H1 (cell line): Measurements from ENCODE around the gene TAF1B. TPM values are rescaled to one million over a fixed set of nuclear protein-coding genes. Genes with fewer than 3 reads are reported as not detected.

Source experiments
- CTCF ChIA-PET: fragments of 300-600 bp; sonication (Branson Sonifier 250); formaldehyde crosslinking; loops from one replicate; lab custom pipeline; 2021; ENCODE audit not compliant: partially characterized antibody; lab: Charles Lee
- POLR2A ChIA-PET: fragments of 300-600 bp; sonication (Branson Sonifier 250); formaldehyde crosslinking; loops from one replicate; lab custom pipeline; 2021; ENCODE audit warnings: inconsistent platforms; ENCODE audit not compliant: partially characterized antibody; lab: Charles Lee
- DNase-seq, 2 experiments: peaks; one replicate each; pipeline versions ENCODE4 v3.0.0 to v3.0.0-alpha.2; 2010 to 2022; ENCODE audit warnings: low spot score in 2 of 2, low read depth in 1 of 2, mixed read lengths in 1 of 2
- FAIRE-seq: peaks from 2 replicates; lab custom pipeline; 2011; peaks lifted over from hg19 to GRCh38; lab: Jason Lieb, UNC
- H2AFZ ChIP-seq: 2 replicates; pipeline ENCODE4 v1.8.1; 2012; ENCODE audit warnings: low read length, inconsistent platforms
- H2AK5ac ChIP-seq: 2 replicates; pipeline ENCODE4 v1.6.1; 2013; ENCODE audit warnings: low read depth, low read length
- H2BK120ac ChIP-seq: replicated peaks from 2 replicates; pipeline ENCODE3; 2013; ENCODE audit warnings: low read depth, low read length, inconsistent platforms
- H2BK12ac ChIP-seq: 2 replicates; pipeline ENCODE4 v1.6.1; 2013; ENCODE audit warnings: low read depth, low read length
- H2BK15ac ChIP-seq: 2 replicates; pipeline ENCODE4 v1.6.1; 2013; ENCODE audit warnings: low read length
- H2BK20ac ChIP-seq: 2 replicates; pipeline ENCODE4 v1.6.1; 2013; ENCODE audit warnings: low read length
- H2BK5ac ChIP-seq: 2 replicates; pipeline ENCODE4 v1.6.1; 2013; ENCODE audit warnings: low read depth, low read length
- H3K14ac ChIP-seq: 2 replicates; pipeline ENCODE4 v1.6.1; 2013; ENCODE audit warnings: inconsistent platforms; ENCODE audit not compliant: insufficient read length
- H3K18ac ChIP-seq: 2 replicates; pipeline ENCODE4 v1.6.1; 2013; ENCODE audit warnings: low read length; ENCODE audit errors: extremely low read depth
- H3K23ac ChIP-seq: 2 replicates; pipeline ENCODE4 v1.6.1; 2013; ENCODE audit warnings: inconsistent platforms; ENCODE audit not compliant: insufficient read length
- H3K23me2 ChIP-seq: 2 replicates; pipeline ENCODE4 v1.6.1; 2013; ENCODE audit warnings: low read depth, low read length
- H3K27ac ChIP-seq: 2 replicates; pipeline ENCODE4 v1.6.1; 2011; ENCODE audit warnings: low read depth, low read length, inconsistent platforms
- H3K27me3 ChIP-seq, 4 experiments: replicated peaks in 1 of 4; 1 replicate in 1 of 4; 2 replicates in 3 of 4; pipeline versions ENCODE4 v1.6.1 to v1.8.1; 2011 to 2013; ENCODE audit warnings: low read length in 3 of 4, mild to moderate bottlenecking in 3 of 4, inconsistent platforms in 2 of 4, mixed read lengths in 2 of 4, moderate library complexity in 1 of 4; ENCODE audit not compliant: control insufficient read depth in 3 of 4, insufficient read depth in 3 of 4; ENCODE audit errors: extremely low read depth in 1 of 4
- H3K36me3 ChIP-seq, 4 experiments: 2 replicates each; pipeline versions ENCODE4 v1.6.1 to v1.8.1; 2011 to 2013; ENCODE audit warnings: mild to moderate bottlenecking in 4 of 4, low read length in 3 of 4, moderate library complexity in 2 of 4, control low read depth in 1 of 4, inconsistent platforms in 1 of 4; ENCODE audit not compliant: insufficient read depth in 4 of 4, control insufficient read depth in 2 of 4
- H3K4ac ChIP-seq: replicated peaks from 2 replicates; pipeline ENCODE3; 2013; ENCODE audit warnings: low read length, low read depth, mixed read lengths, inconsistent platforms; ENCODE audit not compliant: insufficient read length
- H3K4me1 ChIP-seq, 4 experiments: replicated peaks in 1 of 4; 1 replicate in 1 of 4; 2 replicates in 3 of 4; pipeline versions ENCODE4 v1.6.1 to v1.8.1; 2011 to 2013; ENCODE audit warnings: low read length in 3 of 4, inconsistent platforms in 2 of 4, mixed read lengths in 1 of 4; ENCODE audit not compliant: insufficient read depth in 4 of 4, control insufficient read depth in 3 of 4
- H3K4me2 ChIP-seq, 2 experiments: 2 replicates each; pipeline versions ENCODE4 v1.6.1 to v1.8.1; 2011 to 2013; ENCODE audit warnings: low read depth in 2 of 2, low read length in 2 of 2, control low read depth in 1 of 2, inconsistent platforms in 1 of 2, mild to moderate bottlenecking in 1 of 2; ENCODE audit not compliant: insufficient read depth in 1 of 2
- H3K4me3 ChIP-seq, 4 experiments: fragments of 200-600, 300-600 bp in 1 of 4; sonication (generic), shearing (Covaris generic), sonication (Bioruptor Twin) in 1 of 4; 2 replicates each; pipeline versions ENCODE4 v1.5.1 to v1.8.1; 2011 to 2016; ENCODE audit warnings: low read length in 4 of 4, low read depth in 3 of 4, control low read depth in 2 of 4, inconsistent platforms in 2 of 4, mild to moderate bottlenecking in 2 of 4, mixed read lengths in 1 of 4, moderate library complexity in 1 of 4; ENCODE audit not compliant: insufficient read depth in 2 of 4; ENCODE audit errors: extremely low read depth in 1 of 4
- H3K56ac ChIP-seq: replicated peaks from 2 replicates; pipeline ENCODE3; 2013; ENCODE audit warnings: low read depth, mild to moderate bottlenecking, mixed read lengths, low read length, inconsistent platforms; ENCODE audit not compliant: insufficient read length
- H3K79me1 ChIP-seq: 2 replicates; pipeline ENCODE4 v1.6.1; 2013; ENCODE audit warnings: low read depth, low read length, control low read depth
- H3K79me2 ChIP-seq, 2 experiments: 2 replicates each; pipeline versions ENCODE4 v1.6.1 to v1.8.1; 2012 to 2013; ENCODE audit warnings: low read length in 2 of 2, mild to moderate bottlenecking in 2 of 2, inconsistent platforms in 1 of 2; ENCODE audit not compliant: insufficient read depth in 2 of 2, control insufficient read depth in 1 of 2
- H3K9ac ChIP-seq, 4 experiments: replicated peaks in 1 of 4; 1 replicate in 1 of 4; 2 replicates in 3 of 4; pipeline versions ENCODE4 v1.6.1 to v1.8.1; 2011 to 2013; ENCODE audit warnings: low read depth in 3 of 4, low read length in 3 of 4, control low read depth in 2 of 4, mild to moderate bottlenecking in 2 of 4, moderate library complexity in 2 of 4, inconsistent platforms in 1 of 4; ENCODE audit errors: extremely low read depth in 1 of 4
- H3K9me3 ChIP-seq, 2 experiments: 2 replicates each; pipeline versions ENCODE4 v1.6.1 to v1.8.1; 2012 to 2013; ENCODE audit warnings: mild to moderate bottlenecking in 2 of 2, moderate library complexity in 2 of 2, control low read depth in 1 of 2, inconsistent platforms in 1 of 2, low read depth in 1 of 2, low read length in 1 of 2, mixed read lengths in 1 of 2; ENCODE audit not compliant: insufficient read depth in 2 of 2
- H4K20me1 ChIP-seq, 2 experiments: replicated peaks in 1 of 2; 2 replicates each; pipeline versions ENCODE3 to v1.8.1; 2011 to 2013; ENCODE audit warnings: inconsistent platforms in 2 of 2, low read length in 2 of 2, mild to moderate bottlenecking in 1 of 2; ENCODE audit not compliant: insufficient read depth in 2 of 2, control insufficient read depth in 1 of 2
- H4K5ac ChIP-seq: 2 replicates; pipeline ENCODE4 v1.6.1; 2013; ENCODE audit warnings: low read length, low read depth, mixed read lengths, inconsistent platforms; ENCODE audit not compliant: insufficient read length
- H4K8ac ChIP-seq: 2 replicates; pipeline ENCODE4 v1.8.0; 2013; ENCODE audit warnings: mild to moderate bottlenecking, moderate library complexity, low read length, inconsistent platforms; ENCODE audit not compliant: insufficient read depth; ENCODE audit errors: extremely low read depth
- H4K91ac ChIP-seq: replicated peaks from 2 replicates; pipeline ENCODE3; 2013; ENCODE audit warnings: low read length, mixed read lengths, inconsistent platforms; ENCODE audit not compliant: insufficient read length
- CBX5 ChIP-seq: fragments of 300-800, 300-1000 bp; sonication (generic); IDR thresholded peaks from 2 replicates; pipeline ENCODE4 v1.7.1; 2016; ENCODE audit warnings: antibody characterized with exemption, low read length, low read depth
- CHD2 ChIP-seq: IDR thresholded peaks from 2 replicates; pipeline ENCODE4 v1.6.1; 2012; ENCODE audit warnings: low read length, improper control_type of control experiment
- CREB1 ChIP-seq: IDR thresholded peaks from 2 replicates; pipeline ENCODE4 v1.6.1; 2012; ENCODE audit warnings: inconsistent platforms
- EGR1 ChIP-seq: IDR thresholded peaks from 2 replicates; pipeline ENCODE4 v1.6.1; 2011; ENCODE audit warnings: low read depth, low read length, borderline replicate concordance
- FOSL1 ChIP-seq: IDR thresholded peaks from 2 replicates; pipeline ENCODE4 v1.6.1; 2011; ENCODE audit warnings: mild to moderate bottlenecking, low read depth, low read length, moderate library complexity; ENCODE audit not compliant: insufficient read depth
- HDAC2 ChIP-seq, 2 experiments: fragments of 300-600 bp in 1 of 2; sonication (generic) in 1 of 2; IDR thresholded peaks; 2 replicates each; pipeline ENCODE4 v1.6.1; 2011 to 2012; ENCODE audit warnings: low read depth in 2 of 2, low read length in 2 of 2, mild to moderate bottlenecking in 2 of 2, moderate library complexity in 2 of 2, borderline replicate concordance in 1 of 2, inconsistent platforms in 1 of 2
- RFX5 ChIP-seq: IDR thresholded peaks from 2 replicates; pipeline ENCODE4 v1.6.1; 2011; ENCODE audit warnings: low read depth, low read length, improper control_type of control experiment, borderline replicate concordance
- RNF2 ChIP-seq: fragments of 200-900, 300-1000 bp; sonication (generic); IDR thresholded peaks from 2 replicates; pipeline ENCODE4 v1.7.1; 2016; ENCODE audit warnings: borderline replicate concordance, low read depth, mild to moderate bottlenecking, antibody characterized with exemption, low read length; ENCODE audit not compliant: poor library complexity, severe bottlenecking; ENCODE audit errors: missing control alignments
- TCF12 ChIP-seq: IDR thresholded peaks from 2 replicates; pipeline ENCODE4 v1.6.1; 2011; ENCODE audit warnings: low read depth, mild to moderate bottlenecking, low read length
- YY1 ChIP-seq: IDR thresholded peaks from 2 replicates; pipeline ENCODE4 v1.6.1; 2011; ENCODE audit warnings: low read depth, mild to moderate bottlenecking, low read length
- ZNF274 ChIP-seq: IDR thresholded peaks from 2 replicates; pipeline ENCODE4 v1.7.0; 2012; ENCODE audit warnings: low read length, borderline replicate concordance; ENCODE audit errors: extremely low read depth
- WGBS, 2 experiments: shearing (Covaris generic) in 1 of 2; methylation state at CpG; one replicate each; pipeline versions ENCODE4 v1.1.6 to v1.1.7; 2013 to 2015; ENCODE audit warnings: low lambda C conversion rate in 2 of 2, mixed read lengths in 2 of 2, inconsistent platforms in 1 of 2, low coverage in 1 of 2, missing lambda C conversion rate in 1 of 2; ENCODE audit not compliant: insufficient replicate concordance in 2 of 2, insufficient coverage in 1 of 2, insufficient read length in 1 of 2; ENCODE audit errors: extremely low coverage in 1 of 2, missing lambda C conversion rate in 1 of 2; 5-methylcytosine and 5-hydroxymethylcytosine counted together
- polyA plus RNA-seq, 7 experiments: library from polyadenylated mRNA; depleted of rRNA in 3 of 7; stranded (reverse) in 5 of 7; unstranded in 2 of 7; fragments of >200 nt in 5 of 7; fragments of 200-250 nt in 2 of 7; gene quantifications; 1 replicate in 5 of 7; 2 replicates in 1 of 7; 4 replicates in 1 of 7; pipeline versions ENCODE4 v1.2.1 to v1.2.3, GENCODE V29; 2011 to 2013; ENCODE audit warnings: missing spikeins in 2 of 7, mixed read lengths in 2 of 7
- total RNA-seq: library from RNA; stranded (reverse); fragmentation: NEBNext Ultra II Directional; extraction: Animal tissue kit (Norgen Biotek cat#: 25700); gene quantifications from 2 replicates; pipeline ENCODE4 v1.2.1, GENCODE V29; 2021

Gene TAF1B
- total and polyA plus RNA-seq, 2 of the 8 experiments (the other 6 are each of a cell fraction or from before 2014, with no cell fraction given), result 6.6 to 25.2 TPM

- Histone ChIP-seq H4K5ac (no peak overlapping the region), H3K4me3 (no peak overlapping the region), H3K56ac (no peak overlapping the region), H3K18ac (no peak overlapping the region), H3K4ac (no peak overlapping the region), H3K23ac (no peak overlapping the region), H2AK5ac (no peak overlapping the region), H3K27ac (no peak overlapping the region), H2BK5ac (no peak overlapping the region), H3K9me3 (no peaks in the 10 kb centered on the region), H2AFZ (no peak overlapping the region), H2BK120ac (no peak overlapping the region), H3K9ac (no peak overlapping the region), H3K4me1 (no peaks in the 10 kb centered on the region), H2BK12ac (no peak overlapping the region), H3K79me1 (no peaks in the 10 kb centered on the region), H3K36me3 (peaks cover 0 to 11% (median 2%) of the 10 kb centered on the region in 4 experiments; a peak in 5 of 8 replicates), H3K23me2 (no peaks in the 10 kb centered on the region), H4K91ac (no peak overlapping the region), H4K8ac (no peak overlapping the region), H3K4me2 (no peak overlapping the region), H3K27me3 (peaks cover 0 to 1% (median 0%) of the 10 kb centered on the region in 4 experiments; a peak in 1 of 7 replicates), H2BK20ac (no peak overlapping the region), H3K14ac (no peak overlapping the region), H2BK15ac (no peak overlapping the region), H3K79me2 (no peaks in the 10 kb centered on the region), H4K20me1 (no peaks in the 10 kb centered on the region)
- CTCF ChIA-PET, result interaction anchor here (0.8 kb wide), 1 partner anchor 14 kb away, joined by 3 read pairs; no protein-coding TSS in a partner anchor
- POLR2A ChIA-PET, result interaction anchor here (0.6 kb wide), 1 partner anchor 45 kb away, joined by 3 read pairs; no protein-coding TSS in a partner anchor
- 92% methylated on average over 2 of the region's 2 CpGs; no CpG with 5 or more reads in 1 of the 2 experiments for WGBS, 2 experiments
- no peak for FAIRE-seq
- no peak for TF ChIP-seq CHD2
- no peak for TF ChIP-seq ZNF274
- TF ChIP-seq CREB1, result no peak
- no peak for TF ChIP-seq RNF2
- no peak for TF ChIP-seq TCF12
- no peak for TF ChIP-seq CBX5
- no peak for TF ChIP-seq HDAC2 (IDR thresholded peaks at IDR 0.05; ENCODE audit: borderline replicate concordance in 1 of 2, low read depth in 2 of 2, low read length in 2 of 2)
- TF ChIP-seq EGR1, result no peak
- no peak for TF ChIP-seq FOSL1
- TF ChIP-seq YY1, result no peak
- TF ChIP-seq RFX5, result no peak
- no peak for DNase-seq
Observed at GRCh38 chr2:9918275-9918674, 75.0 kb downstream of the TAF1B start.
